Endothelial cell of umbilical vein (primary cell): Measurements from ENCODE around the gene PPFIA2. TPM values are rescaled to one million over a fixed set of nuclear protein-coding genes. Genes with fewer than 3 reads are reported as not detected.

Experiments used
- BruUV-seq: library from RNA; stranded (reverse); fragments of 400-500 nt; replicated peaks from 2 replicates; lab custom pipeline; 2021; lab: Mats Ljungman, UMichigan
- CTCF ChIA-PET: fragments of 300-600, 350-600 bp; sonication (Branson Sonifier 250); formaldehyde crosslinking; loops from one replicate; lab custom pipeline; 2021; ENCODE audit warnings: antibody characterized with exemption, inconsistent platforms; lab: Charles Lee
- POLR2A ChIA-PET: fragments of 300-600, 350-600 bp; sonication (Branson Sonifier 250); formaldehyde crosslinking; loops from one replicate; lab custom pipeline; 2021; ENCODE audit warnings: antibody characterized with exemption, inconsistent platforms; lab: Charles Lee
- DNase-seq: peaks from one replicate; pipeline ENCODE4 v3.0.0-alpha.2; 2011; ENCODE audit warnings: low read depth, low spot score
- FAIRE-seq: peaks from 2 replicates; lab custom pipeline; 2011; peaks lifted over from hg19 to GRCh38; lab: Jason Lieb, UNC
- H2AFZ ChIP-seq: 2 replicates; pipeline ENCODE4 v1.6.0; 2012; ENCODE audit warnings: low read depth, low read length, control low read depth, inconsistent platforms
- H3K27ac ChIP-seq: 2 replicates; pipeline ENCODE4 v1.5.1; 2011; ENCODE audit warnings: low read depth, mild to moderate bottlenecking, control low read depth, low read length, moderate library complexity; ENCODE audit not compliant: insufficient read depth
- H3K27me3 ChIP-seq, 2 experiments: 2 replicates each; pipeline versions ENCODE4 v1.6.0 to v1.6.1; 2011; ENCODE audit warnings: low read length in 2 of 2, mixed read lengths in 1 of 2; ENCODE audit not compliant: control insufficient read depth in 2 of 2, insufficient read depth in 2 of 2
- H3K36me3 ChIP-seq, 2 experiments: 2 replicates in 1 of 2; 3 replicates in 1 of 2; pipeline ENCODE4 v1.5.1; 2011; ENCODE audit warnings: low read length in 2 of 2, mild to moderate bottlenecking in 1 of 2, moderate library complexity in 1 of 2; ENCODE audit not compliant: control insufficient read depth in 2 of 2, insufficient read depth in 2 of 2; ENCODE audit errors: extremely low read depth in 1 of 2
- H3K4me1 ChIP-seq: 3 replicates; pipeline ENCODE4 v1.5.1; 2011; ENCODE audit warnings: mild to moderate bottlenecking, low read length; ENCODE audit not compliant: control insufficient read depth, insufficient read depth; ENCODE audit errors: extremely low read depth
- H3K4me2 ChIP-seq: 2 replicates; pipeline ENCODE4 v1.6.1; 2011; ENCODE audit warnings: low read length, control low read depth, mixed read lengths; ENCODE audit not compliant: insufficient read depth
- H3K4me3 ChIP-seq, 3 experiments: fragments of 200-600 bp in 1 of 3; sonication (generic), shearing (Covaris generic) in 1 of 3; replicated peaks in 1 of 3; 2 replicates each; pipeline ENCODE4 v1.5.1; 2011 to 2016; ENCODE audit warnings: control low read depth in 3 of 3, low read length in 3 of 3, mild to moderate bottlenecking in 2 of 3, inconsistent platforms in 1 of 3, low read depth in 1 of 3, moderate library complexity in 1 of 3; ENCODE audit not compliant: insufficient read depth in 1 of 3
- H3K79me2 ChIP-seq: 2 replicates; pipeline ENCODE4 v1.6.0; 2012; ENCODE audit warnings: low read length, inconsistent platforms; ENCODE audit not compliant: control insufficient read depth, insufficient read depth
- H3K9ac ChIP-seq: replicated peaks from 2 replicates; pipeline ENCODE3; 2011; ENCODE audit warnings: low read length, control low read depth; ENCODE audit not compliant: insufficient read depth; ENCODE audit errors: extremely low read depth
- H3K9me1 ChIP-seq: replicated peaks from 3 replicates; pipeline ENCODE4 v1.6.0; 2011; ENCODE audit warnings: mild to moderate bottlenecking, low read length; ENCODE audit not compliant: control insufficient read depth, insufficient read depth; ENCODE audit errors: extremely low read depth
- H3K9me3 ChIP-seq: replicated peaks from 2 replicates; pipeline ENCODE4 v1.5.1; 2012; ENCODE audit warnings: low read length, inconsistent platforms; ENCODE audit not compliant: control insufficient read depth, insufficient read depth
- H4K20me1 ChIP-seq: replicated peaks from 2 replicates; pipeline ENCODE3; 2011; ENCODE audit warnings: mild to moderate bottlenecking, low read length; ENCODE audit not compliant: control insufficient read depth, insufficient read depth; ENCODE audit errors: extremely low read depth
- CTCF ChIP-seq, 2 donors: IDR thresholded peaks; 1 replicate in 1 of 2; 2 replicates in 1 of 2; pipeline ENCODE4 v1.5.1; 2011; ENCODE audit warnings: low read length in 2 of 2, mild to moderate bottlenecking in 2 of 2, moderate library complexity in 2 of 2, control low read depth in 1 of 2, inconsistent platforms in 1 of 2, low read depth in 1 of 2; ENCODE audit not compliant: insufficient read depth in 1 of 2; ENCODE audit errors: extremely low read depth in 1 of 2
- EZH2 ChIP-seq: IDR thresholded peaks from 2 replicates; pipeline ENCODE4 v1.6.1; 2012; ENCODE audit warnings: borderline replicate concordance, low read depth, mild to moderate bottlenecking, moderate library complexity, low read length, inconsistent platforms; ENCODE audit not compliant: severe bottlenecking
- FOS ChIP-seq: IDR thresholded peaks from 2 replicates; pipeline ENCODE4 v1.6.1; 2011; ENCODE audit warnings: mild to moderate bottlenecking, low read length, moderate library complexity, borderline replicate concordance; ENCODE audit not compliant: insufficient read depth
- JUN ChIP-seq: IDR thresholded peaks from 2 replicates; pipeline ENCODE4 v1.6.1; 2011; ENCODE audit warnings: borderline replicate concordance, low read depth; ENCODE audit not compliant: insufficient read length, insufficient read depth
- MYC ChIP-seq: IDR thresholded peaks from one replicate; pipeline ENCODE4 v1.6.1; 2011; ENCODE audit warnings: mild to moderate bottlenecking, low read depth, low read length
- POLR2AphosphoS5 ChIP-seq: IDR thresholded peaks from 2 replicates; pipeline ENCODE4 v1.6.1; 2012; ENCODE audit warnings: low read depth, mild to moderate bottlenecking, control low read depth, low read length, moderate library complexity; ENCODE audit not compliant: insufficient read depth
- dilution Hi-C: fragments of 300-500 bp; cut with MboI; formaldehyde crosslinking; loops from one replicate; pipeline ENCODE4 v1.15.0; 2019; ENCODE audit warnings: low sequenced_read_pairs; ENCODE audit not compliant: extremely low pct_ligation_motif_present
- intact Hi-C: fragments of 100-400 bp; cut with micrococcal nuclease; formaldehyde crosslinking; loops from one replicate; pipeline ENCODE4 v1.10.0; 2022
- polyA plus RNA-seq, 4 experiments: library from polyadenylated mRNA; depleted of rRNA in 3 of 4; stranded (reverse) in 3 of 4; unstranded in 1 of 4; fragments of >200 nt; gene quantifications; 2 replicates each; pipeline versions ENCODE4 v1.2.1 to v1.2.3, GENCODE V29; 2011 to 2012; ENCODE audit warnings: missing spikeins in 1 of 4
- total RNA-seq: library from RNA; stranded (reverse); gene quantifications from 2 replicates; pipeline ENCODE4 v1.2.3, GENCODE V29; 2021

Gene PPFIA2
- total and polyA plus RNA-seq, 2 donors (not counting 3 experiments of a cell fraction or from before 2014, with no cell fraction given) = not detected

- H2AFZ ChIP-seq = no peak overlapping the region
- ChIA-PET POLR2A (no interaction called here), CTCF (interaction anchor here (1.3 kb wide), 1 partner anchor 15 kb away, joined by 3 read pairs; no protein-coding TSS in a partner anchor)
- H3K4me2 ChIP-seq = no peak overlapping the region
- intact Hi-C loops = no loop called here
- dilution Hi-C loops = no loop called here
- BruUV-seq = no TSS peak
- no peaks in the 10 kb centered on the region for H3K4me1 ChIP-seq
- no peak overlapping the region for H3K4me3 ChIP-seq
- no peak overlapping the region for H3K27ac ChIP-seq
- FAIRE-seq (no peak), DNase-seq (no peak)
- H3K9me1 ChIP-seq = no peaks in the 10 kb centered on the region
- no peaks in the 10 kb centered on the region for H3K79me2 ChIP-seq
- TF ChIP-seq JUN (no peak), CTCF (IDR thresholded peaks at IDR 0.05; ENCODE audit: extremely low read depth in 1 of 2, insufficient read depth in 1 of 2, low read depth in 1 of 2, low read length in 2 of 2) (no peak), POLR2AphosphoS5 (no peak)
- H3K9ac ChIP-seq = no peak overlapping the region
- H3K9me3 ChIP-seq = no peaks in the 10 kb centered on the region
- no peaks in the 10 kb centered on the region for H4K20me1 ChIP-seq
- H3K27me3 ChIP-seq = no peaks in the 10 kb centered on the region
- H3K36me3 ChIP-seq = no peaks in the 10 kb centered on the region
Observed at GRCh38 chr12:81572411-81572810, 186.7 kb downstream of the PPFIA2 start.

GRCh38 chr12:81570234-81570633 is 188.9 kb downstream of the PPFIA2 start:
- Histone ChIP-seq H3K27me3 (no peaks in the 10 kb centered on the region), H3K4me3 (no peak overlapping the region), H3K79me2 (no peaks in the 10 kb centered on the region), H3K9ac (no peak overlapping the region), H2AFZ (no peak overlapping the region), H3K27ac (no peak overlapping the region), H3K4me1 (no peaks in the 10 kb centered on the region), H3K4me2 (no peak overlapping the region), H3K9me3 (no peaks in the 10 kb centered on the region), H3K36me3 (no peaks in the 10 kb centered on the region), H4K20me1 (no peaks in the 10 kb centered on the region), H3K9me1 (no peaks in the 10 kb centered on the region)
- dilution Hi-C loops = no loop called here
- ChIA-PET CTCF (interaction anchor here (1.9 kb wide), 1 partner anchor 10 kb away, joined by 5 read pairs; no protein-coding TSS in a partner anchor), POLR2A (no interaction called here)
- TF ChIP-seq MYC = no peak
- no peak for TF ChIP-seq FOS
- no peak for TF ChIP-seq EZH2
- DNase-seq = no peak
- intact Hi-C loops = no loop called here
- FAIRE-seq = no peak
- no TSS peak for BruUV-seq
